ENCODE data around the gene DDR1.

GRCh38 chr6:30930506-30930905 is 46.2 kb downstream of the DDR1 start:
- TF ChIP-seq POLR2A (IDR thresholded peaks at IDR 0.05; ENCODE audit: low read depth, low read length) (no peak), POLR2AphosphoS5 (IDR thresholded peaks at IDR 0.05; ENCODE audit: low read depth, low read length) (no peak), TAF1 (IDR thresholded peaks at IDR 0.05; ENCODE audit: low read depth, low read length) (no peak), SPI1 (IDR thresholded peaks at IDR 0.05; ENCODE audit: low read depth, low read length) (no peak), POU2F2 (IDR thresholded peaks at IDR 0.05; ENCODE audit: low read depth, low read length) (no peak)

Measured in GM12891 (cell line).